Renal pelvis (tissue), 4 donors: ENCODE data around the gene RPS5. TPM values are rescaled to one million over a fixed set of nuclear protein-coding genes. Genes with fewer than 3 reads are reported as not detected.
A peak's percentile ranks its signal among the peaks of the same experiment; 100 is the strongest.

ENCODE experiments used
- DNase-seq: peaks from one replicate; pipeline ENCODE4 v3.0.0-alpha.2; 2013
- polyA plus RNA-seq, 3 donors: library from polyadenylated mRNA; unstranded; fragments of 120-200 nt; gene quantifications; one replicate each; pipeline ENCODE4 v1.2.1, GENCODE V29; 2013; ENCODE audit not compliant: insufficient read length in 3 of 3

Gene RPS5
- polyA plus RNA-seq, 3 donors, result 960 to 1,160 (median 1,095) TPM

GRCh38 chr19:58351990-58352755 lies 34.9 kb upstream of the RPS5 start:
- no peak for DNase-seq

- no peak for DNase-seq
Observed at GRCh38 chr19:58352760-58353671, 34.1 kb upstream of the RPS5 start, which contains the start of gene A1BG. A1BG (minus strand) TSS chr19:58353492; CDS start chr19:58353437, 55 bp downstream.

DNA sequence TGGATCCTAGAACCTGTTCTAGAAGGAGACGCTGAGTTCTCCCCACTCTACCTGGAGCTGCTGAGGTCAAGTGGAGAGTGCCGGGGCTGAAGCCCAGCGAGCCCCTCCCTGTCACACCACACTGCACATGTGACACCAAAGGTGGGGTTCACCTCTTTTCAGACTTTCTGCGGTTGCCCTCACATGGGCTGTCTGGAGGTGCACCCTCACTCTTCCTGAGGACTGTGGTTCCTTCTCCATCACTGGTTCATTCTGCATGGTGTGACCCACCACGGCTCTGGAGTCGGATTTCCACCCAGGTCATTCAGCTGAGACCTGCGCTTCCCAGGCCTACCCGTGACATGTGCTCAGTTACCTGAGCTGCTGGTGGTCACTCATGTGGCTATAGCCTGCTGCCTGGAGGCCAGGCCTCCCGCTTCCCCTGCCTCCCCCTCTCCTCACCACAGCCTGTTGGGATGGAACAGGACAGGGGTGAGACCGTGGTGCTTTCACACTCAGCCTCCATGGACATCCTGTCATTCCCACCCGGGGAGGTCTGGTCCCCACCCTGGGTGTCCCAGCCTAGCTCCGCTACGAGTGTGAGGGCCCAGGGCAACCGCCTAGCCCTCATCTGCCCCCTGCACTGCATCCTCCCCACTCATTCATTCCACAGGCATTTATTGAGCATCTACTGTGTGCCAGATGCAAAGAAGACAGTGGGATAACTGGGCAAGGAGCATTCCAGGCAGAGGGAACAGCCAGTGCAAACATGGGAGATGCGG lies 33.2 kb upstream of the RPS5 start:
- DNase-seq, result no peak

- DNase-seq, result no peak
Observed at GRCh38 chr19:58354478-58355030, 32.5 kb upstream of the RPS5 start.

DNA sequence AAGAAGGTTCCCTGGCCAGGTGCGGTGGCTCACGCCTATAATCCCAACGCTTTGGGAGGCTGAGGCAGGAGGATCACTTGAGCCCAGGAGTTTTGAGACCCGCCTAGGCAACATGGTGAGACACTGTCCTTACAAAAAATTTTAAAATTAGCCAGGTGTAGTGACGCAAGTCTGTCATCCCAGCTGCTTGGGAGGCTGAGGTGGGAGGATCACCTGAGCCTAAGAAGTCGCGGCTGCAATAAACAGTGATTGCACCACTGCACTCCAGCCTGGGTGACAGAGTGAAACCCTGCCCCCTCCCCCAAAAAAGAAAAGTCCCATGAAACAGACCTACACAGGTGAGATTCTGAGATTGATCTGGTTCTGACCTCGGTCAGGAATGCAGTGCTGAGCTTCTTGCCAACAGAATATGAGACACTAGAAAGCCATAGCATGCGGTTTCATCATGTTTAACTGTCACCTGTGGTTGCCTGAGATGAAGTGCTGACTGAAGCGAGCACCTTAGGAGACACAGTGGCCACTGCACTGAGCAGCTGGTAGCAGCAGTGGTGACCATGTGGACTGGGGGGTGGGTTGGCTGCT lies 31.8 kb upstream of the RPS5 start:
- no peak for DNase-seq

GRCh38 chr19:58355908-58356765 lies 30.9 kb upstream of the RPS5 start:
- DNase-seq, result no peak

- DNase-seq, result no peak
Observed at GRCh38 chr19:58356766-58357480, 30.1 kb upstream of the RPS5 start.

DNA sequence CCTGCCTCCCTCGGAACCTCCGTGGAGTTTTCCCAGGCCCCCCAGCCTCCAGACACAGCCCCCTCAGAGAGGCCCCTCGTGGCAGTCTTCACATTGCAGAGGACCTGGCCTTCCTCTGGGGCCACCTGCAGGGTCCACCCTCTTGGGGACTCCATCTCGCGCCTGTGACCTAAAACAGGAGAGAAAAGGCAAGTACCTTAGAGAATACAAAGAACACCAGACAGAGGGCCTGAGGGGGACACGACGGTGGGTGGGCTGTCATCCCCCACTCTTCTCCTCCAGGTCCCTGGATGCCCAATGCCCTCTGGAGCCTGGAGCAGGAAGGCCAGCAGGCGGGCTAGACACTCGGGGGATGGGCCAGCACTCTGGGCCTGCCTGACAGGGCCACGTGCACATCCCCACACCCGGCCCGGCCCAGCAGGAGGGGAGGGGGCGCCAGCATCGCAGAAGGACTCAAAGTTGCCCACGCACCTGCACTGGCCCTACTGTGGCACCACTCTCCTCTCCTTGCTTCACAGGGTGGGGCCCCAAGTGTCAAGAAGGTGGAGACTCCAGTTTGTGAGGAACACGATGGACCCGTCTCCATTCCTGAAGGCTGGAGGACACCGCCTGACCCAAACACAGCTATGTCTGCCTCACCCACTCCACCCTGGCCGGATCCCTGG lies 29.5 kb upstream of the RPS5 start:
- DNase-seq, result no peak

- DNase-seq, result no peak
Observed at GRCh38 chr19:58361900-58362271, 25.2 kb upstream of the RPS5 start.

- peak; percentile 95 for DNase-seq
Observed at GRCh38 chr19:58362272-58362994, 24.6 kb upstream of the RPS5 start, which contains the start of gene ZNF497. ZNF497 (minus strand) TSS chr19:58362751; CDS start chr19:58357635, 5,116 bp downstream.

DNA sequence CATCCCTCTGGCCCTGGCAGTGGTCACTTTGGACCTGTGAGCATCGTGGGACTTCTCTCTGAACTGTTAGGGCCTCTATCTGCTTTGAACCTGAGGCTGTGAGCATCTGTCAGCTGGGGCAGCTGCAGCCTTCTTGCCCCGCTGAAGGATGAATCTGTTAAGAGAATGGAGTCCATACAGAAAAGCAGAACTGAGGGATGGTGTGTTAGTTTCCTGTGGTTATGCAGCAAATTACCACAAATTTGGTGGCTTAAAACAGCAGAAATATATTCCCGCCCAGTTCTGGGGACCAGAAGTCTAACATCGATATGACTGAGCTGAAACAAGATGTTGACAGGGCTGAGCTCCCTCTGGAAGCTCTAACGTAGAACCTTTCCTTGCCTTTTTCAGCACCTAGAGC lies 22.9 kb upstream of the RPS5 start:
- no peak for DNase-seq

DNA sequence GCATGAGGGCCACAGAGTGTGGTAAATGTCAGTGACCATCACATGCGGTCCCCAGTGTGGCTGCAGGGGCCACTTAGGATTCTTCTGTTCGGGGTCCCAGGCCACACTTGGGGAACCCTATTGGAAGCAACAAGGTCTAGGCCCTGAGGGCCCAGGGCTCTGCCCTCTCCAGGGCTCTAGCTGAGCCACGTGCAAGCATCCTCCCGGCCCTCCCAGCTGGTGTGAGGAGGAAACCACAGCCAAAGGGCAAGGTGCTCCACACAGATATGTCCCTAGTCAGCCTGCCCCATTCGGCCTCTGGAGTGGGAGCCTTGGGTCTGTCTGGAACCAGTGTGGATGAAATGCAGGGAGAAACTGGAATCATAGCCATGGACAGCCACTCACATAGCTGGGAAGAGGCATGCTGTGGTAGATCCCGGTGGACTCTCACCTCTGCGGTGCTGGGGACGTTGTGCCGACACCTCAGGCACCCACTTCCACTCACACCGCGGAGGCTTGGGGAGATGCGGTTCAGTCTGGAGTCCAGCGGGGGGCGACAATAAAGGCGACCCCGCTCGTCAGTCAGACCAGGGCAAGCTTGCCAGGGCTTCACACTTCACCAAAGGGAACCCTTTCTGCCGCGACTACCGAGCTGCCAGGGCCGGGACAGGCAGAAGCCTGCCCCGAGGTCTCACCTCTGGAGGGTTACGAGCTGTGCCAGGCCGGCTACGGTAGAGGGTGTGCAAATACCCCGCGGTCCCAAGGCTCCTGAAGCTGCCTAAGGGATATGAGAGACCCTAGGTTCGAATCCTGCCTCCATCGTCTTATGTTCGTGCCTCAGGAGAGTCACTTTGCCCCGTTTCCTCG lies 20.3 kb upstream of the RPS5 start:
- DNase-seq, result no peak

GRCh38 chr19:58367698-58368454 lies 19.2 kb upstream of the RPS5 start:
- no peak for DNase-seq

GRCh38 chr19:58368561-58369360 lies 18.3 kb upstream of the RPS5 start:
- DNase-seq, result no peak

GRCh38 chr19:58372311-58373133 lies 14.5 kb upstream of the RPS5 start:
- no peak for DNase-seq
